GM13977 (cell line): ENCODE measurements around the gene KRCC1.

Source experiments
- DNase-seq: peaks from one replicate; pipeline ENCODE4 v3.0.0; 2012; ENCODE audit warnings: low spot score
- CTCF ChIP-seq: IDR thresholded peaks from 2 replicates; pipeline ENCODE4 v1.5.1; 2012; ENCODE audit warnings: mild to moderate bottlenecking, control low read depth; ENCODE audit not compliant: insufficient read depth; ENCODE audit errors: extremely low read depth, missing control alignments
- in situ Hi-C: fragments of 300-500 bp; cut with MboI; formaldehyde crosslinking; loops from one replicate; pipeline ENCODE4 v1.12.0; 2022; ENCODE audit warnings: low sequenced_read_pairs, low pct_unique_long_range_greater_than_20kb, mixed read lengths, inconsistent platforms; ENCODE audit not compliant: unreplicated experiment

Gene KRCC1

GRCh38 chr2:88071365-88071764, 15.8 kb upstream of the KRCC1 start:
- in situ Hi-C loops, result no loop called here
- TF ChIP-seq CTCF, result no peak

GRCh38 chr2:88070055-88070454, 14.5 kb upstream of the KRCC1 start:
- no peak for TF ChIP-seq CTCF
- in situ Hi-C loops, result no loop called here
- no peak for DNase-seq

More at GRCh38 chr2:88071365-88071764, 15.8 kb upstream of the KRCC1 start:
- no peak for DNase-seq

GRCh38 chr2:88069117-88069516, 13.5 kb upstream of the KRCC1 start:
- no peak for DNase-seq
- in situ Hi-C loops, result loop anchor here (10.0 kb wide), 1 partner anchor 96 kb away; no protein-coding TSS in a partner anchor
- TF ChIP-seq CTCF, result no peak

- DNase-seq, result no peak
- no peak for TF ChIP-seq CTCF
- in situ Hi-C loops, result loop anchor here (10.0 kb wide), 1 partner anchor 97 kb away; no protein-coding TSS in a partner anchor
Observed at GRCh38 chr2:88068044-88068443, 12.5 kb upstream of the KRCC1 start.

- in situ Hi-C loops, result loop anchor here (10.0 kb wide), 1 partner anchor 97 kb away; no protein-coding TSS in a partner anchor
- DNase-seq, result no peak
- TF ChIP-seq CTCF, result no peak
Observed at GRCh38 chr2:88067598-88067997, 12.0 kb upstream of the KRCC1 start, which contains the start of gene SMYD1. TSS of gene SMYD1 (plus strand) at chr2:88067825. CDS start at chr2:88067865, 40 bp downstream.

- no peak for DNase-seq
- in situ Hi-C loops, result loop anchor here (10.0 kb wide), 1 partner anchor 98 kb away; no protein-coding TSS in a partner anchor
- TF ChIP-seq CTCF, result no peak
Observed at GRCh38 chr2:88067189-88067588, 11.6 kb upstream of the KRCC1 start.
